Stimulated activated CD4-positive, alpha-beta T cell treated with anti-CD3 and anti-CD28 coated beads, Interleukin-1b, Interleukin-23, amount 100 ng/mL, for 1 hour (primary cell): ENCODE data around the gene SART1.
"Not testable (repeated sequence)": the region's sequence is repeated elsewhere in the genome, so short reads cannot be mapped to it uniquely, and the experiment has no call there.

Experiments
- DNase-seq, 2 donors: peaks; one replicate each; pipeline ENCODE4 v3.0.0-alpha.2; 2020; ENCODE audit warnings: low read depth in 2 of 2

Gene SART1

GRCh38 chr11:66017321-66017720, 55.8 kb downstream of the SART1 start:
- no peak for DNase-seq

DNA sequence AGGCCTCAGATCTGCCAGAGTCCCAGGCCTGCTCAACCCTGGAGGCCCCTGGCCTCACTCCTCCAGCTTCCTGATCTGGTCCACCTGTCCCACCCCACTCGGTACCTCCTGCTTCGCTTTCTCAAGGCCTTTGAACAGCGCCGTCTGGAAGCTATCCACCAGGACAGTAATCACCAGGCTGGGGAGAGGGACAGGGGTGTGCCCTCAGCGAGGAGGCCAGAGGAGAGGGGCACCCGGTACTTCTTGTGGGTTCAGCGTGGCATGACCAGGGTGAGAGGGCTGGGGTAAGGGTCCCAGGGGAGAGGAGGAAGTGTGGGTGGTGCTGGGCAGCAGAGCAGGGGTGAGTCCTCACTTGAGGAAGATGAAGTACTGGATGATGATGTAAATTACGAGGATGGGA, 58.7 kb downstream of the SART1 start:
- DNase-seq = no peak

DNA sequence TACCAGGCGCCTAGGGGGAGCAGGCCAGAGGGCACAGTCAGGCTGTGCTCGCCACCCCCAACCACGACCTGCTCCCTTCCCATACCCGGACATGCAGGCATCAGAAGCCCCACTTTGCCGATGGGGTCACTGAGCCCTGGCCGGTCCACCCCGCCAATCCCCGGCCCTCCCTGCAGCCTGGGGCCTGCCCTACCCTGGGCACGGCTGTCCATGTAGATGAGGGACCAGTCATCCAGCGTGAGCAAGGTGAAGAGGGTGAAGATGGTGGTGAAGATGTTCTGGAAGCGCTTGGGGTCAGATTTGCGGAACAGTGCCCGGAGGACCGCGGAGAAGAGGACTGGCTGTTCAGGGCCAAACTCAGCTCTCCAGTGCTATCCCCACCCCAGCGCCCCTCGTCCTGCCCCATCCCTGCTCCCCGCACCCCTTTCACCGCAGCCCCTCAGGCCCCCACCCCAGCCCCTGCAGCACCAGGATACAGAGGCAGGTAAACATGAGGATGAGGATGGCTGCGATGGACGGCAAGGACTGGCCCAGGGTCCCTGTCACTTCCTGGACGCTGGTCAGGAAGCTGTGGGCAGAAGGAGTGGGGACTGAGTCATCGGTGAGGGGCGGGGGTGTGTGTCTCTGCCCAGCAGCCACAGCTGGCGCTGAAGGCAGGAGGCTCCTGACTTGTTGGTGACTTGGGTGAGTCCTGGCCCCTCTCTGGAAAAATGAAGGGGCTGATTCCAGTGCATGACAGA, 59.3 kb downstream of the SART1 start:
- no peak for DNase-seq

GRCh38 chr11:66022401-66023185, 61.1 kb downstream of the SART1 start:
- DNase-seq = peak; percentile 41 to 78

DNA sequence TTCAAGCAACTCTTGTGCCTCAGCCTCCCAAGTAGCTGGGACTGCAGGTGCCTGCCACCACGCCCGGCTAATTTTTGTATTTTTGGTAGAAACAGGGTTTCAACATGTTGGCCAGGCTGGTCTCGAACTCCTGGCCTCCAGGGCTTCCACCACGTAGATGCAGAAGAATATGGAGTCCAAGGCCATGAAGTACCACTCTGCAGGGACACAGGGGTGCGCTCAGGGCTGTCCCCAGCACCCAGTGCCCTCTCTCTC, 61.6 kb downstream of the SART1 start:
- not testable (repeated sequence) for DNase-seq

GRCh38 chr11:66026017-66026529, 64.5 kb downstream of the SART1 start, which contains the start of gene CATSPER1:
Gene CATSPER1, minus strand, starts transcription at chr11:66026479. Its CDS starts 100 bp downstream, at chr11:66026379.
- no peak for DNase-seq
